Fibroblast of upper back skin (primary cell): Measurements from ENCODE around the gene RPRD1A.
"Not testable (repeated sequence)": the region's sequence is repeated elsewhere in the genome, so short reads cannot be mapped to it uniquely, and the experiment has no call there.

ENCODE experiments used
- DNase-seq: peaks from one replicate; pipeline ENCODE4 v3.0.0-alpha.2; 2013

Gene RPRD1A

GRCh38 chr18:36024241-36024640 lies 43.1 kb downstream of the RPRD1A start:
- DNase-seq: not testable (repeated sequence)

- DNase-seq: no peak
Measured at GRCh38 chr18:36023336-36023735, 44.0 kb downstream of the RPRD1A start.

- no peak for DNase-seq
Measured at GRCh38 chr18:36020174-36020711, 47.1 kb downstream of the RPRD1A start.

GRCh38 chr18:36017232-36017631 lies 50.1 kb downstream of the RPRD1A start:
- DNase-seq: peak; percentile 13

GRCh38 chr18:36015629-36016028 lies 51.7 kb downstream of the RPRD1A start:
- no peak for DNase-seq

- peak; percentile 54 for DNase-seq
Measured at GRCh38 chr18:36012891-36013290, 54.5 kb downstream of the RPRD1A start.

GRCh38 chr18:36009214-36009613 lies 58.1 kb downstream of the RPRD1A start:
- no peak for DNase-seq

- DNase-seq: no peak
Measured at GRCh38 chr18:36006997-36007396, 60.4 kb downstream of the RPRD1A start.

GRCh38 chr18:35999925-36000324 lies 67.4 kb downstream of the RPRD1A start:
- peak; percentile 16 for DNase-seq

- DNase-seq: no peak
Measured at GRCh38 chr18:35998967-35999366, 68.4 kb downstream of the RPRD1A start.

- DNase-seq: no peak
Measured at GRCh38 chr18:35993013-35993412, 74.3 kb downstream of the RPRD1A start.

- no peak for DNase-seq
Measured at GRCh38 chr18:35991696-35992095, 75.7 kb downstream of the RPRD1A start.

GRCh38 chr18:35983818-35984217 lies 83.5 kb downstream of the RPRD1A start:
- peak; percentile 93 for DNase-seq

GRCh38 chr18:35983147-35983546 lies 84.2 kb downstream of the RPRD1A start:
- peak; percentile 9 for DNase-seq

GRCh38 chr18:35982409-35983114 lies 84.8 kb downstream of the RPRD1A start:
- peak; percentile 97 for DNase-seq

- DNase-seq: no peak
Measured at GRCh38 chr18:35979112-35979511, 88.2 kb downstream of the RPRD1A start.

GRCh38 chr18:35974181-35974580 lies 93.2 kb downstream of the RPRD1A start:
- no peak for DNase-seq

GRCh38 chr18:35973650-35974049 lies 93.7 kb downstream of the RPRD1A start:
- DNase-seq: no peak

GRCh38 chr18:35972197-35973000 lies 95.0 kb downstream of the RPRD1A start, which contains the start of gene RMP24:
RMP24 (plus strand) TSS chr18:35972679.
- peak; percentile 94 for DNase-seq

GRCh38 chr18:35971661-35972196 lies 95.6 kb downstream of the RPRD1A start:
- DNase-seq: no peak

GRCh38 chr18:35969676-35970075 lies 97.7 kb downstream of the RPRD1A start:
- DNase-seq: no peak

- DNase-seq: no peak
Measured at GRCh38 chr18:35968278-35968880, 99.0 kb downstream of the RPRD1A start.

- DNase-seq: not testable (repeated sequence)
Measured at GRCh38 chr18:35967866-35968265, 99.5 kb downstream of the RPRD1A start.
